Mesothelial cell of epicardium (in vitro differentiated cells): Measurements from ENCODE around the gene TAT. TPM values are rescaled to one million over a fixed set of nuclear protein-coding genes. Genes with fewer than 3 reads are reported as not detected.
A peak's percentile ranks its signal among the peaks of the same experiment; 100 is the strongest.

ENCODE experiments used
- DNase-seq, 2 experiments: peaks; one replicate each; pipeline ENCODE4 v3.0.0; 2021; ENCODE audit warnings: low spot score in 2 of 2; ENCODE audit not compliant: unreplicated experiment in 2 of 2
- H3K27ac Mint-ChIP-seq: 2 replicates; pipeline ENCODE4 v1.8.0; 2021; ENCODE audit warnings: mixed read lengths
- H3K27me3 Mint-ChIP-seq: 2 replicates; pipeline ENCODE4 v1.8.0; 2021; ENCODE audit warnings: low read depth, mixed read lengths
- H3K36me3 Mint-ChIP-seq: 2 replicates; pipeline ENCODE4 v1.8.0; 2021; ENCODE audit warnings: mixed read lengths
- H3K4me1 Mint-ChIP-seq: 2 replicates; pipeline ENCODE4 v1.8.0; 2021; ENCODE audit warnings: mixed read lengths
- H3K4me3 Mint-ChIP-seq: 2 replicates; pipeline ENCODE4 v1.8.0; 2021; ENCODE audit warnings: mild to moderate bottlenecking, moderate library complexity, mixed read lengths
- H3K9me3 Mint-ChIP-seq: 2 replicates; pipeline ENCODE4 v1.8.0; 2021; ENCODE audit warnings: mixed read lengths
- total RNA-seq: library from RNA; stranded (reverse); gene quantifications from 3 replicates; pipeline ENCODE4 v1.2.1, GENCODE V29; 2021
- TF ChIP-seq, protein P1 (sequence below): fragments of 200-600 bp; sonication (generic); IDR thresholded peaks from one replicate; pipeline ENCODE4 v1.5.0; 2021; ENCODE audit warnings: antibody characterized with exemption; ENCODE audit not compliant: unreplicated experiment

The TAT gene
- total RNA-seq, 1 donor from 2014 or later: not detected

DNA sequence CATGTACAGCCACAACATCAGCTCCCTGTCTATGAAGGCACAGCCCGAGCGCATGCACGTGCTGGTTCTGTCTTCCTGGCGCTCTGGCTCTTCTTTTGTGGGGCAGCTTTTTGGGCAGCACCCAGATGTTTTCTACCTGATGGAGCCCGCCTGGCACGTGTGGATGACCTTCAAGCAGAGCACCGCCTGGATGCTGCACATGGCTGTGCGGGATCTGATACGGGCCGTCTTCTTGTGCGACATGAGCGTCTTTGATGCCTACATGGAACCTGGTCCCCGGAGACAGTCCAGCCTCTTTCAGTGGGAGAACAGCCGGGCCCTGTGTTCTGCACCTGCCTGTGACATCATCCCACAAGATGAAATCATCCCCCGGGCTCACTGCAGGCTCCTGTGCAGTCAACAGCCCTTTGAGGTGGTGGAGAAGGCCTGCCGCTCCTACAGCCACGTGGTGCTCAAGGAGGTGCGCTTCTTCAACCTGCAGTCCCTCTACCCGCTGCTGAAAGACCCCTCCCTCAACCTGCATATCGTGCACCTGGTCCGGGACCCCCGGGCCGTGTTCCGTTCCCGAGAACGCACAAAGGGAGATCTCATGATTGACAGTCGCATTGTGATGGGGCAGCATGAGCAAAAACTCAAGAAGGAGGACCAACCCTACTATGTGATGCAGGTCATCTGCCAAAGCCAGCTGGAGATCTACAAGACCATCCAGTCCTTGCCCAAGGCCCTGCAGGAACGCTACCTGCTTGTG lies 40.0 kb downstream of the TAT start:
- Mint-ChIP-seq H3K4me3 (no peak overlapping the region), H3K27ac (no peak overlapping the region), H3K4me1 (no peaks in the 10 kb centered on the region), H3K9me3 (no peaks in the 10 kb centered on the region), H3K27me3 (peaks cover 23% of the 10 kb centered on the region), H3K36me3 (no peaks in the 10 kb centered on the region)
- no peak for DNase-seq
- TF ChIP-seq, protein P1, sequence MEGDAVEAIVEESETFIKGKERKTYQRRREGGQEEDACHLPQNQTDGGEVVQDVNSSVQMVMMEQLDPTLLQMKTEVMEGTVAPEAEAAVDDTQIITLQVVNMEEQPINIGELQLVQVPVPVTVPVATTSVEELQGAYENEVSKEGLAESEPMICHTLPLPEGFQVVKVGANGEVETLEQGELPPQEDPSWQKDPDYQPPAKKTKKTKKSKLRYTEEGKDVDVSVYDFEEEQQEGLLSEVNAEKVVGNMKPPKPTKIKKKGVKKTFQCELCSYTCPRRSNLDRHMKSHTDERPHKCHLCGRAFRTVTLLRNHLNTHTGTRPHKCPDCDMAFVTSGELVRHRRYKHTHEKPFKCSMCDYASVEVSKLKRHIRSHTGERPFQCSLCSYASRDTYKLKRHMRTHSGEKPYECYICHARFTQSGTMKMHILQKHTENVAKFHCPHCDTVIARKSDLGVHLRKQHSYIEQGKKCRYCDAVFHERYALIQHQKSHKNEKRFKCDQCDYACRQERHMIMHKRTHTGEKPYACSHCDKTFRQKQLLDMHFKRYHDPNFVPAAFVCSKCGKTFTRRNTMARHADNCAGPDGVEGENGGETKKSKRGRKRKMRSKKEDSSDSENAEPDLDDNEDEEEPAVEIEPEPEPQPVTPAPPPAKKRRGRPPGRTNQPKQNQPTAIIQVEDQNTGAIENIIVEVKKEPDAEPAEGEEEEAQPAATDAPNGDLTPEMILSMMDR: no peak

DNA sequence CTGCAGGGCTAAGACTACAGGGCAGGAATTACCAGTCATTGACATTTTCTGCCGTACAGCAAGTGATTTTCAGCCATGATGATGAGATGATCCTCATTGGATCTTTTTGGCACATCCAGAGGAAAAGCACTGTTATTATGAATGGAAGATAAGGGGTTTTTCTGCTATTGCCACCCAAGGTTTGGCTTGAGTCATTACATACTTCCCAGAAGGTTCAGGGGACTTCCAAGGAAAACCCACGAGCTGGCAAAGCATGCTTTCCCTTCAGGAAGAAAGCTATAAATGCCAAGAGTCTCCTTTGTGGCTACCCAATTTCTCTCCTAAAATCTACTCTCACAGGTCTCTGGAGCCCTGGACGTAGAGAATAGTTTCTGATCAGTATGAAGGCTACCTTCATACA lies 44.5 kb downstream of the TAT start:
- H3K4me1 Mint-ChIP-seq: no peaks in the 10 kb centered on the region
- H3K4me3 Mint-ChIP-seq: no peak overlapping the region
- H3K27me3 Mint-ChIP-seq: peaks cover 5% of the 10 kb centered on the region
- no peak overlapping the region for H3K27ac Mint-ChIP-seq
- H3K9me3 Mint-ChIP-seq: no peaks in the 10 kb centered on the region
- TF ChIP-seq, protein P1: no peak
- no peaks in the 10 kb centered on the region for H3K36me3 Mint-ChIP-seq
- no peak for DNase-seq

DNA sequence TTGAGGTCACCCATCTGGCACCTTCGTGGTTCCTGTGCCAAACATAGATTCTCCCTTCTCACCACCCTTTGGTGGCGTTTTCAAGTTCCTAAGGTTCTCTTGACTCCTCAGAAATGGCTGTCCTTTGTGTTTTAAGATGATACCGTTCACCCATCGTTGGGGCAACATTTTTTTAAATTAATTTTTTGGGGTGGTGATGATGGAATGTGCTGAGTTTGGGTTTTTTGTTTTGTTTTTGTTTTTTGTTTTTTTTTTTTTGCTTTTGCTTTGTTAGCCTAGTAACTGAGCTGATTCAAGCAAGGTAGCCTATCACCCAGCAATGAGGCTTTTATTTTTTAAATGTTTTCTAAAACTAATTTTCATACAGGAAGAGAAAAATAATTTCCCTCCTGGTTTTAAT lies 48.0 kb downstream of the TAT start:
- Mint-ChIP-seq H3K27me3 (peaks cover 27% of the 10 kb centered on the region), H3K9me3 (no peaks in the 10 kb centered on the region), H3K4me3 (no peak overlapping the region), H3K36me3 (no peaks in the 10 kb centered on the region), H3K4me1 (peaks cover 18% of the 10 kb centered on the region), H3K27ac (no peak overlapping the region)
- DNase-seq: no peak
- TF ChIP-seq, protein P1: no peak

DNA sequence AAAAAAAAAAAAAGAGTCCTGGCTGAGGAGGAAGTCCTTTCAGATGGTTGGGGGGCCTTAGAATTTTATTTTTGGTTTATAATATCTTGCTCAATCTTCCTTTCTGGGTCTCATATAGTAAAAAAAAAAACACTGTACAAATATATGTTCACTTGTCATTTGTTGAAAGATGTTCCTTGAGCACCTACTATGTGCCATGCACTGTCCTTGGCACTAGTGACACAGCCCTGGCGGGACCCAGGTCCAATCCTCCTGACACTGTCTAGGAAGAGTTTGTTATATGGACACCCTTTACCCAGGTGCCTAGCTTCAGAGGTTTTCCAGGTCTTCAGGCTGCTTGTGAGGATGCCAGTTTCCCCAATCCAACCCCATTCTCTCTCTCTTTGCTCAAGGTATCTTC lies 48.6 kb downstream of the TAT start:
- Mint-ChIP-seq H3K4me3 (no peak overlapping the region), H3K27ac (no peak overlapping the region), H3K36me3 (no peaks in the 10 kb centered on the region), H3K4me1 (peaks cover 18% of the 10 kb centered on the region), H3K27me3 (peaks cover 33% of the 10 kb centered on the region), H3K9me3 (no peaks in the 10 kb centered on the region)
- TF ChIP-seq, protein P1: no peak
- no peak for DNase-seq

GRCh38 chr16:71526111-71526631 lies 50.7 kb downstream of the TAT start, which contains the start of gene CHST4:
Gene CHST4 (plus strand): TSS chr16:71526426. CDS start chr16:71536678, 10,252 bp downstream.
- DNase-seq: peak in 1 of 2 experiments; percentile 48
- H3K4me3 Mint-ChIP-seq: peak within 1 kb of the TSS; percentile 38
- peaks cover 18% of the 10 kb centered on the region for H3K4me1 Mint-ChIP-seq
- no peaks in the 10 kb centered on the region for H3K9me3 Mint-ChIP-seq
- peak within 1 kb of the TSS; percentile 72 for H3K27ac Mint-ChIP-seq
- H3K27me3 Mint-ChIP-seq: peaks cover 44% of the 10 kb centered on the region
- TF ChIP-seq, protein P1: no peak
- no peaks in the 10 kb centered on the region for H3K36me3 Mint-ChIP-seq
